Natural killer cell (primary cell): Measurements from ENCODE around the gene LIME1. TPM values are rescaled to one million over a fixed set of nuclear protein-coding genes. Genes with fewer than 3 reads are reported as not detected.

Experiments used
- ATAC-seq, 3 donors: fragments of 150-1000 bp in 2 of 3; fragments of 200-7000 bp in 1 of 3; cut with Tn5 transposase; 1 replicate in 1 of 3; 2 replicates in 2 of 3; pipeline ENCODE4 v1.10.0; 2021; ENCODE audit warnings: mild to moderate bottlenecking in 2 of 3, moderate library complexity in 2 of 3
- DNase-seq, 2 donors: peaks; one replicate each; pipeline versions ENCODE4 v3.0.0 to v3.0.0-alpha.2; 2013 to 2021; ENCODE audit warnings: mixed read lengths in 1 of 2
- H3K27ac ChIP-seq: one replicate; pipeline ENCODE4 v1.5.1; 2013; ENCODE audit warnings: mild to moderate bottlenecking, low read length
- H3K27me3 ChIP-seq: one replicate; pipeline ENCODE4 v1.6.1; 2013; ENCODE audit warnings: low read length; ENCODE audit not compliant: control insufficient read depth, insufficient read depth
- H3K36me3 ChIP-seq: one replicate; pipeline ENCODE4 v1.6.1; 2013; ENCODE audit warnings: low read length; ENCODE audit not compliant: control insufficient read depth, insufficient read depth
- H3K4me1 ChIP-seq: one replicate; pipeline ENCODE4 v1.6.1; 2013; ENCODE audit warnings: low read length; ENCODE audit not compliant: control insufficient read depth, insufficient read depth
- H3K4me3 ChIP-seq: one replicate; pipeline ENCODE4 v1.5.1; 2013; ENCODE audit warnings: low read length
- H3K9me3 ChIP-seq: one replicate; pipeline ENCODE4 v1.6.1; 2013; ENCODE audit warnings: low read length; ENCODE audit not compliant: control insufficient read depth, insufficient read depth
- H3K27ac Mint-ChIP-seq, 2 donors: one replicate each; pipeline ENCODE4 v1.8.0; 2022; ENCODE audit warnings: mild to moderate bottlenecking in 2 of 2, mixed read lengths in 2 of 2, moderate library complexity in 1 of 2
- H3K27me3 Mint-ChIP-seq, 2 donors: one replicate each; pipeline ENCODE4 v1.8.0; 2022; ENCODE audit warnings: low read depth in 2 of 2, mixed read lengths in 2 of 2
- H3K36me3 Mint-ChIP-seq: one replicate; pipeline ENCODE4 v1.8.0; 2022; ENCODE audit warnings: mixed read lengths
- H3K4me1 Mint-ChIP-seq, 2 donors: one replicate each; pipeline ENCODE4 v1.8.0; 2022; ENCODE audit warnings: mixed read lengths in 2 of 2
- H3K4me3 Mint-ChIP-seq: one replicate; pipeline ENCODE4 v1.8.0; 2022; ENCODE audit warnings: mild to moderate bottlenecking, moderate library complexity, mixed read lengths
- H3K9me3 Mint-ChIP-seq, 2 donors: one replicate each; pipeline ENCODE4 v1.8.0; 2022; ENCODE audit warnings: mixed read lengths in 2 of 2
- WGBS: methylation state at CpG from one replicate; pipeline ENCODE4 v1.1.7; 2013; ENCODE audit warnings: missing lambda C conversion rate; ENCODE audit not compliant: insufficient coverage; 5-methylcytosine and 5-hydroxymethylcytosine counted together
- intact Hi-C: fragments of 100-400 bp; cut with micrococcal nuclease; formaldehyde crosslinking; loops from one replicate; pipeline ENCODE4 v1.14.2; 2022
- total RNA-seq, 4 donors: library from RNA; stranded (reverse); fragments of 120-200 nt in 1 of 4; gene quantifications; one replicate each; pipeline versions ENCODE4 v1.2.3 to v1.2.4, GENCODE V29; 2013 to 2022
- TF ChIP-seq, protein P1 (sequence below): fragments of 200-600 bp; IDR thresholded peaks from one replicate; pipeline ENCODE4 v1.8.0; 2022; ENCODE audit warnings: antibody characterized with exemption

The LIME1 gene
- total RNA-seq, 3 donors from 2014 or later (not counting 1 experiment from before 2014, with no cell fraction given), result 86.5 to 94.4 (median 91.7) TPM

DNA sequence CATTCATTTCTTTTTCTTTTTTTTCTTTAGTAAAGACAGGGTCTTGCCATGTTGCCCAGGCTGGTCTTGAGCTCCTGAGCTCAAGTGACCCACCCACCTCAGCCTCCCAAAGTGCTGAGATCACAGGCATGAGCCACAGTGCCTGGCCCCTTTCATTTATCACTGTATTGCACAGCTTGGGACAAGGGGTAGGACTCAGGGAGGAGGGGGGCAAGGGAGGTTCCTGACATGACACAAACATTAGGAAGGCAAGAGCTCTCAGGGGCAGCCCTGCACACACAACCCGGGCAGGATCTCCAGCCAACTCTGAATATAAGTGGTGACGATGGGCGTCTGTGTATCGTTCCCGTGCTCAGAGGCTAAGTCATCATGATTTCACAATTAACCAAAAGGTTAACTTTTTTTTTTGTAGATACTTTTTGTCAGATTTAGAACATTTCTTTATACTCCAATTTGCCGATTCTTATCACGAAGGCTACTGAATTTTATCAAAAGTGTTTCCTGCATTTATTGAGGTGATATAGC, 23.0 kb downstream of the LIME1 start:
- Histone ChIP-seq H3K27me3 (no peaks in the 10 kb centered on the region), H3K4me1 (peaks cover 9% of the 10 kb centered on the region), H3K4me3 (no peak overlapping the region), H3K36me3 (no peaks in the 10 kb centered on the region), H3K27ac (no peak overlapping the region), H3K9me3 (no peaks in the 10 kb centered on the region)
- Mint-ChIP-seq H3K36me3 (no peaks in the 10 kb centered on the region), H3K27me3 (no peaks in the 10 kb centered on the region), H3K4me3 (no peak overlapping the region), H3K4me1 (peaks cover 17 to 34% of the 10 kb centered on the region in 2 donors), H3K9me3 (no peaks in the 10 kb centered on the region), H3K27ac (no peak overlapping the region)
- TF ChIP-seq, protein P1, sequence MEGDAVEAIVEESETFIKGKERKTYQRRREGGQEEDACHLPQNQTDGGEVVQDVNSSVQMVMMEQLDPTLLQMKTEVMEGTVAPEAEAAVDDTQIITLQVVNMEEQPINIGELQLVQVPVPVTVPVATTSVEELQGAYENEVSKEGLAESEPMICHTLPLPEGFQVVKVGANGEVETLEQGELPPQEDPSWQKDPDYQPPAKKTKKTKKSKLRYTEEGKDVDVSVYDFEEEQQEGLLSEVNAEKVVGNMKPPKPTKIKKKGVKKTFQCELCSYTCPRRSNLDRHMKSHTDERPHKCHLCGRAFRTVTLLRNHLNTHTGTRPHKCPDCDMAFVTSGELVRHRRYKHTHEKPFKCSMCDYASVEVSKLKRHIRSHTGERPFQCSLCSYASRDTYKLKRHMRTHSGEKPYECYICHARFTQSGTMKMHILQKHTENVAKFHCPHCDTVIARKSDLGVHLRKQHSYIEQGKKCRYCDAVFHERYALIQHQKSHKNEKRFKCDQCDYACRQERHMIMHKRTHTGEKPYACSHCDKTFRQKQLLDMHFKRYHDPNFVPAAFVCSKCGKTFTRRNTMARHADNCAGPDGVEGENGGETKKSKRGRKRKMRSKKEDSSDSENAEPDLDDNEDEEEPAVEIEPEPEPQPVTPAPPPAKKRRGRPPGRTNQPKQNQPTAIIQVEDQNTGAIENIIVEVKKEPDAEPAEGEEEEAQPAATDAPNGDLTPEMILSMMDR, result no peak
- ATAC-seq (no peak), DNase-seq (no peak)
- intact Hi-C loops, result no loop called here
- WGBS, result 84% methylated on average over 4 of the region's 7 CpGs

DNA sequence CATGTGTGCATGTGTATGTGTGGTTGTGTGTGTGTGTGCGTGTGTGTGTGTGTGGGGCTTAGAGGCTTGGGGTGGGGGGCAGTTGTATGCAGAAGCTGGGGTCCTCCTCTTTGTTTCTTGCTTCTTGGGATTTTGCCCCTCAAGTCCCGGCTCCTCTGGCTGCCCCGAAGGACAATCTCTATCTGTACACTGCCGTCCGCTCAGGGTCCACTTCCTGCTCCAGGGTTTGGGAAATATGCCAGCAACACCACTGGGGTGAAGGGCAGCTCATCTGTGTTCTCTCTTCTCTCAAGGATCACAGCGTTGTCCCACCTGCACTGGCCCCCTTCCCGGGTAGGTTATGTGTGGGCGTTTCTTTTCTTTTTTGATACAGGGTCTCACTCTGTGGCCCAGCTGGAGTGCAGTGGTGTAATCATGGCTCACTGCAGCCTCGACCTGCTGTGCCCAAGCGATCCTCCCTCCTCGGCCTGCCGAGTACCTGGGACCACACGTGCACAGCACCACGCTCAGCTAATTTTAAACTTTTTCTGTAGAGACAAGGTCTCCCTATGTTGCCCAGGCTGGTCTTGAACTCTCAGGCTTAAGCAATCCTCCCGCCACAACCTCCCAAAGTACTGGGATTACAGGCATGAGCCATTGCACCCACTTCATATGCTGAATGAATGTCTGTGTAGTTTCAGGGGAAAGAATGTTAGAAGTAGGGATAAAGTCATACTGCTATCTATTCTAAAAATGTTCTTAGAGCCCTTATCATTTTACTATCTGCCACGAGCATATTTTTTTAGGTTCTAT, 28.8 kb downstream of the LIME1 start:
- 85% methylated on average over 16 of the region's 16 CpGs for WGBS
- H3K4me1 ChIP-seq, result no peaks in the 10 kb centered on the region
- ATAC-seq, result no peak
- H3K27ac ChIP-seq, result no peak overlapping the region
- Mint-ChIP-seq H3K4me1 (no peaks in the 10 kb centered on the region), H3K27me3 (no peaks in the 10 kb centered on the region), H3K9me3 (no peaks in the 10 kb centered on the region), H3K36me3 (no peaks in the 10 kb centered on the region), H3K27ac (no peak overlapping the region), H3K4me3 (no peak overlapping the region)
- intact Hi-C loops, result no loop called here
- no peaks in the 10 kb centered on the region for H3K27me3 ChIP-seq
- no peaks in the 10 kb centered on the region for H3K9me3 ChIP-seq
- DNase-seq, result no peak
- TF ChIP-seq, protein P1, result no peak
- no peak overlapping the region for H3K4me3 ChIP-seq
- H3K36me3 ChIP-seq, result no peaks in the 10 kb centered on the region

GRCh38 chr20:63765902-63766301, 29.4 kb downstream of the LIME1 start:
- H3K27me3 ChIP-seq, result no peaks in the 10 kb centered on the region
- Mint-ChIP-seq H3K4me1 (no peaks in the 10 kb centered on the region), H3K36me3 (no peaks in the 10 kb centered on the region), H3K4me3 (no peak overlapping the region), H3K27ac (no peak overlapping the region), H3K27me3 (no peaks in the 10 kb centered on the region), H3K9me3 (no peaks in the 10 kb centered on the region)
- intact Hi-C loops, result no loop called here
- H3K4me3 ChIP-seq, result no peak overlapping the region
- H3K36me3 ChIP-seq, result no peaks in the 10 kb centered on the region
- DNase-seq, result no peak
- no peaks in the 10 kb centered on the region for H3K4me1 ChIP-seq
- H3K27ac ChIP-seq, result no peak overlapping the region
- no peaks in the 10 kb centered on the region for H3K9me3 ChIP-seq
- 94% methylated on average over 7 of the region's 7 CpGs for WGBS
- no peak for ATAC-seq
- TF ChIP-seq, protein P1, result no peak
